Activated B cell treated with CpG ODN at 0.5 μM for 24 hours (primary cell): ENCODE data around the gene FUZ. TPM values are rescaled to one million over a fixed set of nuclear protein-coding genes. Genes with fewer than 3 reads are reported as not detected.
A peak's percentile ranks its signal among the peaks of the same experiment; 100 is the strongest.

ENCODE experiments used
- ATAC-seq: fragments of 200-7000 bp; cut with Tn5 transposase; one replicate; pipeline ENCODE4 v1.10.0; 2021; ENCODE audit warnings: low read depth, mild to moderate bottlenecking, moderate library complexity
- CTCF ChIA-PET: fragments of 350-600 bp; sonication (Branson Sonifier 250); formaldehyde crosslinking; loops from one replicate; lab custom pipeline; 2021; ENCODE audit warnings: antibody characterized with exemption; lab: Charles Lee
- POLR2A ChIA-PET: fragments of 350-600 bp; sonication (Branson Sonifier 250); formaldehyde crosslinking; loops from one replicate; lab custom pipeline; 2021; ENCODE audit warnings: antibody characterized with exemption; lab: Charles Lee
- DNase-seq: peaks from one replicate; pipeline ENCODE4 v3.0.0; 2022
- H3K27ac Mint-ChIP-seq: one replicate; pipeline ENCODE4 v1.8.0; 2020; ENCODE audit warnings: mixed read lengths
- H3K27me3 Mint-ChIP-seq: one replicate; pipeline ENCODE4 v1.8.0; 2021; ENCODE audit warnings: mixed read lengths
- H3K36me3 Mint-ChIP-seq: one replicate; pipeline ENCODE4 v1.8.0; 2021; ENCODE audit warnings: low read depth, mixed read lengths
- H3K4me1 Mint-ChIP-seq: one replicate; pipeline ENCODE4 v1.8.0; 2021; ENCODE audit warnings: mixed read lengths
- H3K4me3 Mint-ChIP-seq: one replicate; pipeline ENCODE4 v1.8.0; 2020; ENCODE audit warnings: mild to moderate bottlenecking, mixed read lengths
- H3K9me3 Mint-ChIP-seq: one replicate; pipeline ENCODE4 v1.8.0; 2020; ENCODE audit warnings: mixed read lengths
- CTCF ChIP-seq: fragments of 200-600 bp; IDR thresholded peaks from one replicate; pipeline ENCODE4 v1.8.0; 2022; ENCODE audit warnings: antibody characterized with exemption, mild to moderate bottlenecking
- intact Hi-C: fragments of 100-400 bp; cut with micrococcal nuclease; formaldehyde crosslinking; loops from one replicate; pipeline ENCODE4 v1.15.1; 2024
- total RNA-seq: library from RNA; stranded (reverse); gene quantifications from 2 replicates; pipeline ENCODE4 v1.2.3, GENCODE V29; 2022

The FUZ gene
- total RNA-seq, 1 donor from 2014 or later = 12.0 TPM

GRCh38 chr19:49808711-49809159 lies 4.4 kb downstream of the FUZ start:
- peak; percentile 56 for ATAC-seq
- H3K4me1 Mint-ChIP-seq = peaks cover 49% of the 10 kb centered on the region
- H3K36me3 Mint-ChIP-seq = peaks cover 19% of the 10 kb centered on the region
- H3K4me3 Mint-ChIP-seq = peak overlapping the region; percentile 91
- peak overlapping the region; percentile 74 for H3K27ac Mint-ChIP-seq
- H3K9me3 Mint-ChIP-seq = no peaks in the 10 kb centered on the region
- POLR2A ChIA-PET = interaction anchor here (0.6 to 1.8 kb wide), 8 partner anchors 42 to 1088 kb away, joined by 3 to 10 read pairs (median 4); partner anchors contain the start of genes AP2A1, PRR12 and PTOV1
- DNase-seq = peak; percentile 88
- H3K27me3 Mint-ChIP-seq = no peaks in the 10 kb centered on the region
- no peak for TF ChIP-seq CTCF
- intact Hi-C loops = loop anchor here (1.0 to 2.0 kb wide), 2 partner anchors 42 to 120 kb away; partner anchors contain the start of genes ATF5 and NUP62
- CTCF ChIA-PET = no interaction called here

- Mint-ChIP-seq H3K4me3 (peak overlapping the region; percentile 91), H3K27me3 (no peaks in the 10 kb centered on the region), H3K27ac (no peak overlapping the region), H3K4me1 (peaks cover 44% of the 10 kb centered on the region), H3K36me3 (peaks cover 23% of the 10 kb centered on the region), H3K9me3 (no peaks in the 10 kb centered on the region)
- ChIA-PET POLR2A (interaction anchor here (0.6 to 1.8 kb wide), 11 partner anchors 40 to 1087 kb away, joined by 3 to 10 read pairs (median 4); partner anchors contain the start of genes AKT1S1, AP2A1, PRR12 and PTOV1), CTCF (interaction anchor here (1.1 kb wide), 1 partner anchor 130 kb away, joined by 3 read pairs; no protein-coding TSS in a partner anchor)
- no peak for ATAC-seq
- intact Hi-C loops = loop anchor here (1.0 to 2.0 kb wide), 2 partner anchors 42 to 121 kb away; partner anchors contain the start of genes ATF5 and NUP62
- no peak for TF ChIP-seq CTCF
- no peak for DNase-seq
Measured at GRCh38 chr19:49807904-49808675, 5.0 kb downstream of the FUZ start.

- H3K4me3 Mint-ChIP-seq = peak overlapping the region; percentile 35
- H3K27me3 Mint-ChIP-seq = no peaks in the 10 kb centered on the region
- POLR2A ChIA-PET = interaction anchor here (0.6 to 1.4 kb wide), 3 partner anchors 41 to 124 kb away, joined by 3 to 5 read pairs (median 4); partner anchors contain the start of genes AKT1S1 and AP2A1
- H3K36me3 Mint-ChIP-seq = peaks cover 29% of the 10 kb centered on the region
- no peaks in the 10 kb centered on the region for H3K9me3 Mint-ChIP-seq
- peaks cover 36% of the 10 kb centered on the region for H3K4me1 Mint-ChIP-seq
- intact Hi-C loops = no loop called here
- H3K27ac Mint-ChIP-seq = peak overlapping the region; percentile 79
- CTCF ChIA-PET = interaction anchor here (1.1 kb wide), 1 partner anchor 131 kb away, joined by 3 read pairs; no protein-coding TSS in a partner anchor
- no peak for ATAC-seq
- no peak for TF ChIP-seq CTCF
- DNase-seq = no peak
Measured at GRCh38 chr19:49807058-49807903, 5.8 kb downstream of the FUZ start.

- H3K27ac Mint-ChIP-seq = peak overlapping the region; percentile 47
- intact Hi-C loops = no loop called here
- peaks cover 33% of the 10 kb centered on the region for H3K4me1 Mint-ChIP-seq
- H3K4me3 Mint-ChIP-seq = no peak overlapping the region
- ATAC-seq (no peak), DNase-seq (no peak)
- peaks cover 33% of the 10 kb centered on the region for H3K36me3 Mint-ChIP-seq
- no peaks in the 10 kb centered on the region for H3K9me3 Mint-ChIP-seq
- ChIA-PET CTCF (no interaction called here), POLR2A (interaction anchor here (1.2 to 1.4 kb wide), 2 partner anchors 40 to 70 kb away, joined by 3 to 4 read pairs; partner anchors contain the start of genes AKT1S1 and AP2A1)
- no peaks in the 10 kb centered on the region for H3K27me3 Mint-ChIP-seq
- TF ChIP-seq CTCF = no peak
Measured at GRCh38 chr19:49806620-49806959, 6.5 kb downstream of the FUZ start.
